22Rv1 (cell line): Measurements from ENCODE around the gene ZNF286A.

Source experiments
- ZFX ChIP-seq: fragments of 450-650 bp; IDR thresholded peaks from 2 replicates; pipeline ENCODE4 v1.6.1; 2017; ENCODE audit warnings: antibody characterized with exemption, borderline replicate concordance
- TF ChIP-seq, protein P1 (sequence below): fragments of 450-650 bp; IDR thresholded peaks from 2 replicates; pipeline ENCODE4 v1.5.1; 2017; ENCODE audit warnings: mild to moderate bottlenecking

DNA sequence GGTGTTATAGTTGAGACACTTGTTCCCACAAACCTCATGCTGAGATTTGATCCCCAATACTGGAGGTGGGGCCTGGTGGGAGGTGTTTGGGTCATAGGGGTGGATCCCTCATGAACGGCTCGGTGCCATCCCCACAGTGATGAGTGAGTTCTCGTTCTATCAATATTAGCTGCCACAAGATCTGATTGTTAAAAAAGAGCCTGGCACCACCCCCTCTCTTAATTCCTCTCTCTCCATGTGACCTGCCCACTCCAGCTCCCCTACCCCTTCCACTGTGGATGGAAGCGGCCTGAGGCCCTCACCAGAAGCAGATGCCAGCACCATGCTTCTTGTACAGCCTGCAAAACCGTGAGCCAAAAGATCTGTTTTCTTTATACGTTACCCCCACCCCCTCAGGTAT, 46.6 kb upstream of the ZNF286A start:
- TF ChIP-seq, protein P1, sequence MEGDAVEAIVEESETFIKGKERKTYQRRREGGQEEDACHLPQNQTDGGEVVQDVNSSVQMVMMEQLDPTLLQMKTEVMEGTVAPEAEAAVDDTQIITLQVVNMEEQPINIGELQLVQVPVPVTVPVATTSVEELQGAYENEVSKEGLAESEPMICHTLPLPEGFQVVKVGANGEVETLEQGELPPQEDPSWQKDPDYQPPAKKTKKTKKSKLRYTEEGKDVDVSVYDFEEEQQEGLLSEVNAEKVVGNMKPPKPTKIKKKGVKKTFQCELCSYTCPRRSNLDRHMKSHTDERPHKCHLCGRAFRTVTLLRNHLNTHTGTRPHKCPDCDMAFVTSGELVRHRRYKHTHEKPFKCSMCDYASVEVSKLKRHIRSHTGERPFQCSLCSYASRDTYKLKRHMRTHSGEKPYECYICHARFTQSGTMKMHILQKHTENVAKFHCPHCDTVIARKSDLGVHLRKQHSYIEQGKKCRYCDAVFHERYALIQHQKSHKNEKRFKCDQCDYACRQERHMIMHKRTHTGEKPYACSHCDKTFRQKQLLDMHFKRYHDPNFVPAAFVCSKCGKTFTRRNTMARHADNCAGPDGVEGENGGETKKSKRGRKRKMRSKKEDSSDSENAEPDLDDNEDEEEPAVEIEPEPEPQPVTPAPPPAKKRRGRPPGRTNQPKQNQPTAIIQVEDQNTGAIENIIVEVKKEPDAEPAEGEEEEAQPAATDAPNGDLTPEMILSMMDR: no peak
- no peak for TF ChIP-seq ZFX
